Fibroblast of lung (primary cell): ENCODE results near the gene NEK10.

ENCODE experiments used
- EZH2 ChIP-seq: IDR thresholded peaks from 2 replicates; pipeline ENCODE4 v1.5.1; 2012; ENCODE audit warnings: low read length, control low read depth, mild to moderate bottlenecking; ENCODE audit errors: missing control alignments
- TF ChIP-seq, protein P1 (sequence below), 2 donors: IDR thresholded peaks in 1 of 2; conservative IDR thresholded peaks in 1 of 2; 1 replicate in 1 of 2; 2 replicates in 1 of 2; pipeline ENCODE4 v1.5.1; 2011 to 2012; ENCODE audit warnings: low read length in 2 of 2, control low read depth in 1 of 2, inconsistent platforms in 1 of 2, low read depth in 1 of 2, mild to moderate bottlenecking in 1 of 2

DNA sequence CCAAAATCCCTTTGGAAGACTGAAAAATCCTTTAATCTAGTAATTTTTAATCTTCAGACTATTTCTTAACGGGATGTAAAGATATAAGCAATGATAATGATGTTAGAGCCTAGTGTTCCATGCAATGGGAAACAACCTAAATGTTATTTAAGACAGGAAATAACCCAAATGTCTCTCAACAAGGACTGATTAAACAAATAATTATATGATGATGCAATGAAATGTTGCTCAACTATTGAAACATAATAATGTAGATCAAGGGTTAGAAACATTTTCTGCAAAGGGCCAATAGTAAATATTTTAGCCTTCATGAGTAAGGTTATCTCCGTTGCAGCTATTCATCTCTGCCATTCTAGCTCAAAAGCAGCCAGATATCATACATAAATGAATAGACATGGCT, 275.4 kb downstream of the NEK10 start:
- TF ChIP-seq, protein P1, sequence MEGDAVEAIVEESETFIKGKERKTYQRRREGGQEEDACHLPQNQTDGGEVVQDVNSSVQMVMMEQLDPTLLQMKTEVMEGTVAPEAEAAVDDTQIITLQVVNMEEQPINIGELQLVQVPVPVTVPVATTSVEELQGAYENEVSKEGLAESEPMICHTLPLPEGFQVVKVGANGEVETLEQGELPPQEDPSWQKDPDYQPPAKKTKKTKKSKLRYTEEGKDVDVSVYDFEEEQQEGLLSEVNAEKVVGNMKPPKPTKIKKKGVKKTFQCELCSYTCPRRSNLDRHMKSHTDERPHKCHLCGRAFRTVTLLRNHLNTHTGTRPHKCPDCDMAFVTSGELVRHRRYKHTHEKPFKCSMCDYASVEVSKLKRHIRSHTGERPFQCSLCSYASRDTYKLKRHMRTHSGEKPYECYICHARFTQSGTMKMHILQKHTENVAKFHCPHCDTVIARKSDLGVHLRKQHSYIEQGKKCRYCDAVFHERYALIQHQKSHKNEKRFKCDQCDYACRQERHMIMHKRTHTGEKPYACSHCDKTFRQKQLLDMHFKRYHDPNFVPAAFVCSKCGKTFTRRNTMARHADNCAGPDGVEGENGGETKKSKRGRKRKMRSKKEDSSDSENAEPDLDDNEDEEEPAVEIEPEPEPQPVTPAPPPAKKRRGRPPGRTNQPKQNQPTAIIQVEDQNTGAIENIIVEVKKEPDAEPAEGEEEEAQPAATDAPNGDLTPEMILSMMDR (conservative IDR thresholded peaks at IDR 0.05 in 1 of 2, IDR thresholded peaks at IDR 0.05 in 1 of 2; ENCODE audit: low read depth in 1 of 2, low read length in 2 of 2), result no peak
- TF ChIP-seq EZH2, result no peak
